Measurements from ENCODE around the gene RABEP2. TPM values are rescaled to one million over a fixed set of nuclear protein-coding genes. Genes with fewer than 3 reads are reported as not detected.

Gene RABEP2
- total and polyA plus RNA-seq, 2 donors: 17.0 to 23.4 TPM

- Histone ChIP-seq H3K27ac (ENCODE audit: low read depth) (no peak overlapping the region), H3K36me3 (ENCODE audit: insufficient read depth) (no peaks in the 10 kb centered on the region), H3K4me1 (ENCODE audit: insufficient read depth) (no peaks in the 10 kb centered on the region), H3K4me3 (ENCODE audit: low read depth, low read length) (no peak overlapping the region)
- WGBS: 86% methylated on average over 4 of the region's 4 CpGs
- DNase-seq (ENCODE audit: extremely low spot score): no peak
Observed at GRCh38 chr16:28859326-28859725, 65.7 kb downstream of the RABEP2 start.

- no peak for DNase-seq (ENCODE audit: extremely low spot score)
- H3K4me1 ChIP-seq (ENCODE audit: insufficient read depth): no peaks in the 10 kb centered on the region
- WGBS: 94% methylated on average over 8 of the region's 8 CpGs
- H3K36me3 ChIP-seq (ENCODE audit: insufficient read depth): no peaks in the 10 kb centered on the region
- H3K27ac ChIP-seq (ENCODE audit: low read depth): no peak overlapping the region
- no peak overlapping the region for H3K4me3 ChIP-seq (ENCODE audit: low read depth, low read length)
Observed at GRCh38 chr16:28858421-28858820, 66.6 kb downstream of the RABEP2 start.

Small RNA genes within 50 kb of the gene (small RNA-seq; reads per million reads assigned to genes)
- gene RF00416: not detected

Other genes starting within 250 kb of the RABEP2 start
- 82.3 TPM for gene EIF3C, start 213.8 kb downstream of the RABEP2 start, total RNA-seq
- 323 TPM for gene EIF3C, start 213.8 kb downstream of the RABEP2 start, polyA plus RNA-seq
- gene NPIPB9, start 173.5 kb downstream of the RABEP2 start, total RNA-seq: 9.3 TPM
- 0.35 TPM for gene NPIPB9, start 173.5 kb downstream of the RABEP2 start, polyA plus RNA-seq
- 35.9 TPM for gene ATXN2L, start 102.2 kb downstream of the RABEP2 start, total RNA-seq
- 69.8 TPM for gene ATXN2L, start 102.2 kb downstream of the RABEP2 start, polyA plus RNA-seq
- 44.4 TPM for gene TUFM, start 78.9 kb downstream of the RABEP2 start, total RNA-seq
- 148 TPM for gene TUFM, start 78.9 kb downstream of the RABEP2 start, polyA plus RNA-seq
- 7.5 TPM for gene SH2B1, start 61.4 kb downstream of the RABEP2 start, total RNA-seq
- 52.8 TPM for gene SH2B1, start 61.4 kb downstream of the RABEP2 start, polyA plus RNA-seq
- gene ATP2A1, start 46.8 kb downstream of the RABEP2 start, total RNA-seq: 2.9 TPM
- 0.42 TPM for gene ATP2A1, start 46.8 kb downstream of the RABEP2 start, polyA plus RNA-seq
- 0.16 TPM for gene CD19, start 6.7 kb upstream of the RABEP2 start, total RNA-seq
- 0.70 TPM for gene CD19, start 6.7 kb upstream of the RABEP2 start, polyA plus RNA-seq
- 22.2 TPM for gene NFATC2IP, start 25.7 kb upstream of the RABEP2 start, total RNA-seq
- gene NFATC2IP, start 25.7 kb upstream of the RABEP2 start, polyA plus RNA-seq: 25.2 TPM
- 16.1 TPM for gene SPNS1, start 49.5 kb upstream of the RABEP2 start, total RNA-seq
- gene SPNS1, start 49.5 kb upstream of the RABEP2 start, polyA plus RNA-seq: 37.1 TPM
- 1.0 TPM for gene LAT, start 59.8 kb upstream of the RABEP2 start, total RNA-seq
- 9.9 TPM for gene LAT, start 59.8 kb upstream of the RABEP2 start, polyA plus RNA-seq